ES-I3 (cell line): Measurements from ENCODE around the gene RAPGEF5.

Source experiments
- H3K36me3 ChIP-seq: 2 replicates; pipeline ENCODE4 v1.6.1; 2013; ENCODE audit warnings: mild to moderate bottlenecking, low read length, control low read depth, moderate library complexity; ENCODE audit not compliant: insufficient read depth
- H3K4me1 ChIP-seq: 2 replicates; pipeline ENCODE4 v1.6.1; 2013; ENCODE audit warnings: mild to moderate bottlenecking, control low read depth, low read length; ENCODE audit not compliant: insufficient read depth
- H3K9ac ChIP-seq: 2 replicates; pipeline ENCODE4 v1.6.1; 2013; ENCODE audit warnings: low read depth, mild to moderate bottlenecking, low read length, moderate library complexity
- H3K9me3 ChIP-seq: 2 replicates; pipeline ENCODE4 v1.6.1; 2013; ENCODE audit warnings: mild to moderate bottlenecking, low read length, moderate library complexity; ENCODE audit not compliant: control insufficient read depth, insufficient read depth

Gene RAPGEF5

GRCh38 chr7:22144950-22145349, 212.0 kb downstream of the RAPGEF5 start:
- Histone ChIP-seq H3K36me3 (no peaks in the 10 kb centered on the region; the same call in 1 of the 2 replicates), H3K4me1 (peaks cover 17% of the 10 kb centered on the region; the same call in 1 of the 2 replicates), H3K9ac (no peak overlapping the region), H3K9me3 (no peaks in the 10 kb centered on the region)

DNA sequence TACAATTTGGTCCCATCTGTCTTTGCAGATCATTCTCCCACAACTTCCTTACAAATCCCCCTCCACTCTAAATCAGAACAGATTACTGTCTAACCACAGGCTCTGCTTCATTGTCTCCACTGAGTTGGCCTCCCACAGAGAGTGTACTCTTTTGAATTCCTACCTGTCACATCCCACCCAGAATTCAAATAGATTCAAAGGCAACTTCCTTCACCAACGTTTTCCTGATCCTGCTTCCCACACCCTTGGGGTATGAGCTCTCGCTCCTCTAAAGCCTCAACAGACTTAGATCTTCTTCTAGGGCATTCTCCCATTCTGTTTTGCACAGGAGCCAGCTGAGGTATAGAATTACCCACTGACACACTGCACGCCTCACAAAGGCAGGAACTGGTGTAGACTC, 213.5 kb downstream of the RAPGEF5 start:
- Histone ChIP-seq H3K4me1 (peaks cover 22% of the 10 kb centered on the region; the same call in 1 of the 2 replicates), H3K9ac (no peak overlapping the region), H3K9me3 (no peaks in the 10 kb centered on the region), H3K36me3 (no peaks in the 10 kb centered on the region; the same call in 1 of the 2 replicates)

DNA sequence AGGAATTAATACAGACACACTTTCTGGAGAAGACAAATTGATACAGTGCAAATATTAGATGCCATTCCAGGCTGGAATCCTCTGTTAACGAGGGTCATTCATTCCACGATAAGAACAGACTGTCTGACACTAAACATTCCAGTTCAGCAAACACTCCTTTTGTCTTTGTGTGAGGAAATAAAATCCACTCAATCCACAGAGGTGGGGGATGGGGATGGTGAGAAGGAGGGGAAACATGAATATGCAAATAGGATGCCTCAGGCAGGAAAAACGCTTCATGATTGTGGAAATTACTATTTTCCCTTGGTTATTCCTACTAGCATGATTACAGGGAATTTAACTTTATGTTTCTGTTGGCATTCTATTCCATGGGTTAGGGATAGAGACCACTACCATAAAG, 214.4 kb downstream of the RAPGEF5 start:
- Histone ChIP-seq H3K9me3 (no peaks in the 10 kb centered on the region), H3K9ac (no peak overlapping the region), H3K36me3 (no peaks in the 10 kb centered on the region; the same call in 1 of the 2 replicates), H3K4me1 (peaks cover 22% of the 10 kb centered on the region; the same call in 1 of the 2 replicates)

DNA sequence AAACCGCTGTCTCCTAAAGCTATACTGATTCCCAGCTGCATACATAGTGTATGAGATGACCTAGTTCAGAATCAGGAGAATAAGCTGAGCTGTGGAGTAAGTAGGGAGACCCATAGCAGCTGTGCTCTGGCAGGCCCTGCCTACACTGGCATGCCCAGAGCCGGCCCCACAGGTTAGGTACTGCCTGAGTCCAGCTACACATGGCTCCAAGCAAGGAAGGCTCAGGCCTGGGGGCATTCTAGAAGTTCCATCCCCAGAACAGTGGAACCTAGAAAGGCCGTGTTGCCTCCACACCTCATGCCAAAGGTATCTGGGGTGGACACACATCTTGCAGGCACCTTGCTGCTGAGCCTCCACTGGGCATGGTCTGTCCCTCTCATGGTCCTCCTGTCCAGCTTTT, 215.6 kb downstream of the RAPGEF5 start:
- no peaks in the 10 kb centered on the region; the same call in 1 of the 2 replicates for H3K36me3 ChIP-seq
- no peak overlapping the region for H3K9ac ChIP-seq
- H3K9me3 ChIP-seq: no peaks in the 10 kb centered on the region
- H3K4me1 ChIP-seq: peaks cover 22% of the 10 kb centered on the region; the same call in 1 of the 2 replicates

DNA sequence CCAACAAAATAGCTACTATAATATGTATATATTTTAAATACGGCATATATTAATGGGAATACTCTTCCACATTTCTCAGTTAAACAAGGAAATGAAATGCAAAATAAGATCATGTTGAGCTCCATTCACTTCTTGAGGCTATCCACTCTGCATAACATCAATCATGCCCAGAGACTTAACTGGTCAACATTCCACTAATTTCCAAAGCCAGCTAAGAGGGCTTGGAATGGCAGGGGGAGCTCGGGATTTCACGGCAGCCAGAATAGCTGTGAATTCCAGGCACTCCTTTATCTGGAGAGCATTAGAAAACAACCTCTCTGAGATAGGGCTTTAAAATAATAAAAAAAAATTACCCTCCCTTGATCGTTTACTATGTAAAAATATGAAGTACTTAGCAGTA, 216.4 kb downstream of the RAPGEF5 start:
- H3K9ac ChIP-seq: no peak overlapping the region
- no peaks in the 10 kb centered on the region for H3K9me3 ChIP-seq
- H3K36me3 ChIP-seq: no peaks in the 10 kb centered on the region; the same call in 1 of the 2 replicates
- H3K4me1 ChIP-seq: peaks cover 22% of the 10 kb centered on the region; the same call in 1 of the 2 replicates

DNA sequence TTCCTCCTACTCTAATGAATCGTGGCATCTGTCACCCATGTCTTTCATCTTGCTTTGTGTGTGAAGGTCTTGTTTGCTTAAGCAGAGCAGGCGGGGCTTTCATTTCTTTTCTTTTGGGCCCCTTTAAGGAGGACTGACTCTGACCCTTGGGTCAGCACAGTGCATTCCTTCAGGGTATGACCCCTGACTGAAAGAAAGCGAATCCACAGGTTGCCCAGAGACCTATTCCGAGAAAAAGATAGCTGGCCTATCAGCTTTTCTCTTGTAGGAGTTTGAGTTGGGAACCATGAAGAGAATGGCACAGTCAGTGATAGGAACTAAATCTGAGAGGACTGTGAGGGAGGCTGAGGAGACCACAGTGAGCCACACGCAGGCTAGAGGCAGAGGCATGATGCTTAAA, 218.1 kb downstream of the RAPGEF5 start:
- Histone ChIP-seq H3K9me3 (no peaks in the 10 kb centered on the region), H3K4me1 (peaks cover 22% of the 10 kb centered on the region; the same call in 1 of the 2 replicates), H3K9ac (no peak overlapping the region), H3K36me3 (no peaks in the 10 kb centered on the region; the same call in 1 of the 2 replicates)

GRCh38 chr7:22138106-22138505, 218.8 kb downstream of the RAPGEF5 start:
- H3K9ac ChIP-seq: no peak overlapping the region
- H3K36me3 ChIP-seq: no peaks in the 10 kb centered on the region
- H3K9me3 ChIP-seq: no peaks in the 10 kb centered on the region
- H3K4me1 ChIP-seq: peaks cover 22% of the 10 kb centered on the region; the same call in 1 of the 2 replicates

DNA sequence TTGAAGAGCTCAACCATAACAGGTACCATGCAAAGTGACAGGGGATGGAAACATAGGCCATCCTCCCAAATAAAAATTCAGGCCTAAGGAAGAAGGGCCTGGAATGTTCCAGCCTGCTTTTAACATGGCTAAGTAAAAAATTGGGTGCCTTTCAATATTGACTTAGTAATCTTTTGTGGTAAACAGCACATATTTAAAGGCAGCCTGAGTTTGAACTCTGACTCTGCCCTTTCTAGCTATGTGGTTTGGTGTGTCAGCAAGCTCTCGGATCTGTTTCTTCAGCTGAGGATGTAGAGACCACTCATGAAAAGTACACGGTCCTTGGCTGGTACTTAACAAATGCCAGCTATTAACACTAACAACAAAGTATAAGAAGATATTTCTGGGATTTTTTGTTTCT, 219.5 kb downstream of the RAPGEF5 start:
- peaks cover 22% of the 10 kb centered on the region; the same call in 1 of the 2 replicates for H3K4me1 ChIP-seq

GRCh38 chr7:22137026-22137425, 219.9 kb downstream of the RAPGEF5 start:
- no peaks in the 10 kb centered on the region for H3K9me3 ChIP-seq

More for the DNA sequence above, 219.5 kb downstream of the RAPGEF5 start:
- no peaks in the 10 kb centered on the region for H3K36me3 ChIP-seq
- no peak overlapping the region for H3K9ac ChIP-seq
- no peaks in the 10 kb centered on the region for H3K9me3 ChIP-seq

GRCh38 chr7:22129819-22130580, 227.0 kb downstream of the RAPGEF5 start:
- Histone ChIP-seq H3K9ac (no peak overlapping the region), H3K36me3 (no peaks in the 10 kb centered on the region)

More at GRCh38 chr7:22137026-22137425, 219.9 kb downstream of the RAPGEF5 start:
- Histone ChIP-seq H3K4me1 (peaks cover 22% of the 10 kb centered on the region; the same call in 1 of the 2 replicates), H3K9ac (no peak overlapping the region), H3K36me3 (no peaks in the 10 kb centered on the region)

DNA sequence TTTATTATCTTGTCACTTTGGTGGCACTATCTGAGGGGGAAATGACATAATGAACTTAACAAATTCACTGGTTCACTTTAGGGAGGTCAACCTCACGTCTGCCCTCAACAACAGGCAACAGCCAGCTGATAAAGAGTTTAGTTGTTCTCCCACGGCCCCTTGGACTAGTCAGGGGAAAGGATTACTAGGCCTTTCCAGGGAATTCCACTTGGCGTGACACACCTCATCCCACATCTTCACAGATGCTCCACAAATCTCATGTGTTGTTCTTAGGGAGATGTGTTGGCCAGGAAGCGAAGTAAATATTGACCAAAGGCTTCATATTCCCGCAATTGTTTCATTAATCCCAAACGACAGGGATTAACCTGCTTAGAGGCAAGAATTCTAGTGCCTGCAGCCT, 227.8 kb downstream of the RAPGEF5 start:
- Histone ChIP-seq H3K9ac (no peak overlapping the region), H3K9me3 (no peaks in the 10 kb centered on the region), H3K4me1 (peaks cover 3% of the 10 kb centered on the region; the same call in 1 of the 2 replicates), H3K36me3 (no peaks in the 10 kb centered on the region)

More at GRCh38 chr7:22129819-22130580, 227.0 kb downstream of the RAPGEF5 start:
- H3K9me3 ChIP-seq: no peaks in the 10 kb centered on the region
- H3K4me1 ChIP-seq: peaks cover 3% of the 10 kb centered on the region; the same call in 1 of the 2 replicates

GRCh38 chr7:22128528-22128920, 228.4 kb downstream of the RAPGEF5 start:
- Histone ChIP-seq H3K36me3 (no peaks in the 10 kb centered on the region), H3K4me1 (peaks cover 3% of the 10 kb centered on the region; the same call in 1 of the 2 replicates), H3K9ac (no peak overlapping the region), H3K9me3 (no peaks in the 10 kb centered on the region)

- no peaks in the 10 kb centered on the region for H3K36me3 ChIP-seq
Observed at GRCh38 chr7:22127835-22128527, 229.0 kb downstream of the RAPGEF5 start.

GRCh38 chr7:22125436-22125835, 231.5 kb downstream of the RAPGEF5 start:
- H3K36me3 ChIP-seq: no peaks in the 10 kb centered on the region
- H3K9ac ChIP-seq: no peak overlapping the region
- H3K9me3 ChIP-seq: no peaks in the 10 kb centered on the region
- H3K4me1 ChIP-seq: peaks cover 3% of the 10 kb centered on the region; the same call in 1 of the 2 replicates

More at GRCh38 chr7:22127835-22128527, 229.0 kb downstream of the RAPGEF5 start:
- Histone ChIP-seq H3K9me3 (no peaks in the 10 kb centered on the region), H3K4me1 (peaks cover 3% of the 10 kb centered on the region; the same call in 1 of the 2 replicates), H3K9ac (no peak overlapping the region)
